GM18498 (cell line): ENCODE results near the gene CAPZA2.

Experiments
- ATAC-seq: cut with Tn5 transposase; IDR thresholded peaks from one replicate; pipeline ENCODE4 v1.9.1; 2021; ENCODE audit warnings: mild to moderate bottlenecking, moderate library complexity; ENCODE audit not compliant: unreplicated experiment

Gene CAPZA2

GRCh38 chr7:116861717-116862116, 670 bp upstream of the CAPZA2 start:
- no peak for ATAC-seq

DNA sequence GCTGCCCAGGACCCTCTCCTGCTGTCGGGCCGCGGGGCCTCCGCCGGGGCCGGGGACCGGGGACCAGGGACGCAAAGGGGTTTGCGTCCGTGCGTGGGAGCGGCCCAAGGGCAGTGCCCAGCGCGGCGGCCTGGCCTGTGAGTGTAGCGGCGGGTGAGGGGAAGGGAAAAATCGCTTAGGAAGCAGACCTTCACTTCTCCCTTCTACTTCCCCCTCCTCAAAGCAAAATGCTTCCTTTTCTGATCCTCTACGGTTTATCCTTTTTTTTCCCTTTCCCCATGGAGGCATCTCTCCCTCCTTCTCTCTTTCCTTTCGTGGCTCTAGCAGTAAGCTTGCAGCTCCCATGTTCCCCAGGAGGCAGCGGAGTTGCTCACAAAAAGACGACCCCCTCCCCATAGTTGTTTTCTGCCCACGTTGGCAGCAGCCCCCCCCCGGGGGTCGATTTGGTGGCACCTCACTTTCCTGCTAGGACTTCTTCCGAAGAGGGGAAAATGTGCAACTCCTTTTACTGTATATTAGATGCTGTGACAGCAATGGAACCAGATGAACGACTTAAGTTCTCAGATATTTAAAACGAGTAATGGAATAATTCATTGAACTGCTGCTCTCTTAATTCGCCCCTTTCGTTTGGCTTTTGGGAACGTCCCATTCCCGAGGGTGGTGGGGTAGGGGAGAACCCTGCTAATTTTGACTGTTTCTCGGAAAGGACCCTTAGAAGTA, 724 bp downstream of the CAPZA2 start:
- ATAC-seq, result peak; percentile 0

DNA sequence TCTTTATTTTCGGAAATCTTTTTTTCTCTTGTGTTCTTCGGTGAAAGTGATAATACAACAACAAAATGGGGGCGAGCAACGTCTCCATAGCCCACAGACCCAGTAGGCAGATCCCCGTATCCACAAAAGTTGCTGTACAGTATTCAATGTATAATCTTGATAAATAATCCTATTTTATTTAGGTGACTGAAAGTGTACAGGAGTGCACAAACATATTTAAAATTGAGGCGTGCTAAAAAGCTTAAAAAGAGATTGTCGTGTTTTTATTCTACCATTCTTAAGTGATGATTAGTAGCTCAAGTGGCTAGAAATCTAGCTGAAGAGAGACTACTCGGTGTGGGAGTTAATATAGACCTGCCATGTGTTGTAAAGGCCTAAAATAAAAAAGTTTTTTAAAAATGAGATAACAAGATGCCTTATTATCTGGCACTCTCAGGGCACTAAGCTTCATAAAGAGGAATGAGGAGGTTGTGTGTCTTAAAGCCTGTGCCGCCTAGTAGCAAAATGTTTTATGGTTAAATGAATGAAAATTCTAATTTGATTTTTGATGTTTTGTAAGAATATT, 1.6 kb downstream of the CAPZA2 start:
- no peak for ATAC-seq

DNA sequence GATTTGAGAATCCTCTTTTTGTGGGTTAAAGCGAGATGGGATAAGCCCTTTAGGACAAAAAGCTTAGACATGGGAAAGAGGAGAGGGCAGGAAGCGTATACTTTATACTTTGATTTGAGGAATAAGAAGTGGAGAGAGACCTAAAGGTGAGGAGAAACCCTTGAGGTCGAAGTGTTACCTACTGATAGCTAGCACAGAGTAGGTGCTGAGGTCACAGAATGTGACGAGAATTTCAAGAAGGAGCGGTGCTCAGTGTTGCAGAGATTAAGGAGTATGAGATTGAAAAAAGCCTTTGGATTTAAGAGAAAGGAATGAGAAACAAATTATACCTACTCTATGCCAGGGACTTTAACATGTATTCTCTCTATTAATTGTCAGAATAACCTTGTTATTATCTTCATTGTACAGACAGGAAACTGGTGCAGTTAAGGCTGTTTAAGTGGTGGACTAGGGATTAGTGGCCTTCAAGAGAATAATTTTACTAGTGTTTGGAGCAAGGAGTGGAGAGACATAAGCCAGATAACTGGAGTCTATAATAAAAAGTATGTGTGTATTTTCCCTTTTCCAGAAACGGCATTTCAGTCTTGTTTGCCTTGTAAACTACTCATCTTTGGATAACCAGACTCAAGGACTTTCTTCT, 8.8 kb downstream of the CAPZA2 start:
- no peak for ATAC-seq

- no peak for ATAC-seq
These were observed 9.6 kb downstream of the CAPZA2 start for GRCh38 chr7:116872026-116872425.

- ATAC-seq, result no peak
These were observed 11.2 kb downstream of the CAPZA2 start for GRCh38 chr7:116873619-116874018.

GRCh38 chr7:116876664-116877442, 14.5 kb downstream of the CAPZA2 start:
- ATAC-seq, result no peak

DNA sequence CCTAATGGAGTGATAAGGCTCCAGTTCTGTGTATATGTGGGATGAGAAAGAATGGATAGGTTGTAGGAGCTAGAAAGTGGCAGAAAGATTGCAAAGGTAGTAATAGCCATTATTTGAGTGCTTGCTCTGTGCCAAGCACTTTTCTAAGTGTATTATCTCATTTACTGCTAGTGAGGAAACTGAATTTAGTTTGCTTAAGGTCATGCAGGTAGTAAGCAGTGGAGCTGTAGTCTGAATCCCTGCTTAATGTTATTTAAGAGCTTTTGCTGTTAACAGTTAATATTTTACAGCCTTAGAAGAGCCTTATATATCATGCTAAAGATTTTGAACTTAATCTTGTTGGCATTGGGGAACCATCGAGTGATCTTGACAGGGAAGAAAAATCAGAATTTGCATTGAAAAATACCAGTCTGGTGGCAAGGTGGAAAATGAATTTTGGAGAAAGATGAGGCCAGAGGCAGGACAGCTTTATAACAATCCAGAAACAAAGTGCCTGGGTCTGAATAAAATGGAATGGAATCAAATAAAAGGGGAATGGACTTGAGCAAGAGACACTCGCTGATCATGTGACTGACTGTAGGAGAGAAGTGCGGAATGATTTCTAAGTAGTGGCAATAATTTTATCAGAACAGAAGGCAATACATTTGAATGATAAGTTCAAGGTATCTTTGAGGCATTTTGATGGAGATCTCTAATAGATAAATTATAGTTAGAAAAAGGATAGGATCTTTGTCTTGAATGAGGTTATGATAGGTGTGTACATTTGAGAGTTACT, 15.2 kb downstream of the CAPZA2 start:
- ATAC-seq, result no peak

- ATAC-seq, result no peak
These were observed 22.3 kb downstream of the CAPZA2 start for GRCh38 chr7:116884691-116885090.

GRCh38 chr7:116885724-116886123, 23.3 kb downstream of the CAPZA2 start:
- ATAC-seq, result no peak

DNA sequence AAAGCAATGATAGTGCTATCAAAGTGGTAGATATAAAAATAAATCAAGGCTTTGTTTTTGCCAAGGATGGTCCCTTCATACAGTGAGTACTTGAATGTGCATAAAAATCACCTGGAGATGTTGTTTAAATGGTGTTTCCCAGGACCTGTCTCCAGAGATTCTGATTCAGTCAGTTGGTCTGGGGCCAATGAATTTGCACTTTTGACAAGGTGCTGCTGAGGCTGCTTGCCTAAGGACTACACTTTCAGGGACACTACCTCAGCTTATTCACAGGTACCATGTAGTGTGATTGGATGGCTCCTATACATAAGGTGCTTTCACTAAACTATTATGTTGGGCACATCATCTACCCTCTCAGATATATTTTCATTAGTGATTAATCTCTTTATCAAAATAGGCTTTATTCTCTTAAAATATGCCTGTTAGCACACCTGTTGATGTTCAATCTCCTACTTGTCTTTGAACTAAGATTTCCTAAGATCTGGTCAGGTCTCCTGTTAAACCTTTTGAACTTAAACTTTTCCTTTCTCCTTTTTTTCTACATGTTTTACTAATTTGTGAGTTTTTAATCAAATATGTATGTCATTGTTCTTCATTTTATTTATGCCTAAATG, 24.3 kb downstream of the CAPZA2 start:
- ATAC-seq, result no peak

DNA sequence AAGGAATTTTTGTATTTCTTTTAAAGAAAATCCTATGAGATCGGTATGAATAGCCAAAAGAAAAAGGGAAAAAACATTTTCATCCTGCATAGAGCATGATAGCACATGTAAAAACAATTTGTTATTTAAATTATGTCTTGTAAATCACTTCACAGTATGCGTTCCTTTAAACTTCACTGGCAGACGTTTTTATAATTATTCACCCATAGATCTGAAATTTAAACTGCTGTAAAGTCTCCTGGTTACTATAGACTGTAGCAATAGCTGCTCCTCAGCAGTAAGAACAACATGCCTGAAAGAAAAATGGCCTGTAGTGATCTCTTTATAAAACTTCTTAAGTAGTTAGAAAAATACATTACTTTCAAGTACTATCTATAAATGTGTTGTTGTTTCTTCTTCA, 26.5 kb downstream of the CAPZA2 start:
- no peak for ATAC-seq

DNA sequence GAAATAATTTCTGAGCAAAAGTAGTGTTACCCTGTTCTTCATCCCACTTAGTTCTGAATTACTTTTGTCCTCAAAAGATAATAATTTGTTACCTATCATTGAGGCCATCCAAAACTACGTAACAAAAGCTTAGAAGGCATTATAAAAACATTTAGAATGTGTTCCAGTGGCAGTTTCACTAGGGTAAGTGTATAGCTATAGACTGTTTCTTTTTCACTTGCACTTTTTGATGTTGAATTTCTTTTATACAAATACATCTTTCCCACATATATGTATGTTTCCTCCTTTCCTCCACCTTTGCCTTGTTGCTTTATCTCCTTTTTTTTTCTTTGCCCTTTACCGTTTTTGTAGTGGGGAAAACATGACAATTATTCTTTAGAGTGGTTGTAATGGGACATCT, 33.5 kb downstream of the CAPZA2 start:
- no peak for ATAC-seq

DNA sequence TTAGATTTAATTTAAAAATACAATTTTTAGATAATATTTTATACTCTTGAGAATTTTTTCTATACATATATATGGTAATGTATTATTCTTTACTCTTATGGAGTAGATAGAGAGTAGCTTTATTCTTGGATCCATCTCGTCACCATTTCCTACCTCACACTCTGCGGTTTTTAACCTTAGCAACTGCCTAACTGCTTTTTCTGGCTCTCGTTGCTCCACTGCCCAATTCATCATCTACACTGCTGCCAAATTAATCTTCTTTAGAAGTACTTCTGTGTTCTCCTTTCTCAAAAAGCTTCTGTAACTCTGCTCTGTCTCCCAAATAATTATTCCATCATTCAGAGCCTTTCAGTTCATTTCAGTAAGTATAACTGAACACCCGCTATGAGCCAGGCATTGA, 35.3 kb downstream of the CAPZA2 start:
- ATAC-seq, result no peak

- no peak for ATAC-seq
These were observed 36.9 kb downstream of the CAPZA2 start for GRCh38 chr7:116899308-116899707.

GRCh38 chr7:116901143-116901542, 38.8 kb downstream of the CAPZA2 start:
- ATAC-seq, result no peak

- ATAC-seq, result no peak
These were observed 40.5 kb downstream of the CAPZA2 start for GRCh38 chr7:116902867-116903266.

DNA sequence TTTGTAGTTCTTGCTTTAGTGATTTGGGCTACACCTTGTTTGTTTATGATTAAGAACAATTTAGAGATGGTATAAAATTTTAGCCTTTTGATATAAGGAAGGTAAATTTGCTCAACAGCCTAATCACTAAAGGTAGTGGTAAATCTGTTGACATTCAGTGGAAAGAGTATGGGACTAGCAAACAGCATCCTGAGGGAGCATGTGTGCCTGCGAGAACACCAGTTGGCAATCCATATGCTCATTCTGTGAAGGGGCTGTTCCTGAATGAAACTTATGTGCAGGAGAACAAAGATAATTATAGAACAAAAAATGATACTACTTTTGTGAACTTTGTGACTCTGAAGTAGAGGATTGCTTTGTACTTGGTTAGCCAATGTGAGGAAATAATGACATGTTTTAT, 44.0 kb downstream of the CAPZA2 start:
- ATAC-seq, result no peak

DNA sequence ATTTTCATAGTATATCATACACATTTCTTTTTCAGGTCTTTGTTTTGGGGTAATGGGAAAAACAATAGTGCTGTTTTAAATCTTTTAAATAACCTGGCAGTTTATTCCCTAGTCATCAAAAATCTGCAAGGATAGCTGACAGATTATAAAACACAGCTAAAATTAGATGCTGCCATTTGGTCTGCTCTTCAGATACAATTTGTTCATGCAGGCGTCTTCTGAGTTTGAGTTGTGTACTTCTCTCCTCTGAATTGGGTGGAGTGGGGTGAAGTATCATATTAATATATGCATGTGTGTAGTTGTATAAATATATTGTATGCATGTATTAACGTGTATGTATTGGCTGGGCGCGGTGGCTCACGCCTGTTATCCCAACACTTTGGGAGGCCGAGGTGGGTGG, 48.0 kb downstream of the CAPZA2 start:
- ATAC-seq, result no peak

DNA sequence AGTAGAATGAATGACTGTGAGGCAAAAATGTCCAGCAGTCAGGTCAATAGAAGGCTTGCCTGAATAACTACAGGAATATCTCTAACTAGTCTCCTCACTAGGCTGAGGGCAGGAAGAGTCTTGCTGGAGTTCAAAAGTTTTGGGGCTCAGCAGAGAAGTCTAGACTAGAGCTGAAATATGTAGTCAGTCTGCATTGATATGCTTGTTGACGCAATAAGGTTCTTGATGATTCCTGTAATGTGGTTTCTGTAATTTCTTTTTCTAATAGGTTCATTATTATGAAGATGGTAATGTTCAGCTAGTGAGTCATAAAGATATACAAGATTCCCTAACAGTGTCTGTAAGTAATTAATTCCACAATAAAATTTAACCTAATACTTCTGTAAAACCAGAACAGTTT, 49.4 kb downstream of the CAPZA2 start:
- ATAC-seq, result no peak
